ENCODE measurements around the gene CD33. TPM values are rescaled to one million over a fixed set of nuclear protein-coding genes. Genes with fewer than 3 reads are reported as not detected.

CD33 gene
- total RNA-seq, 3 donors from 2014 or later (not counting 1 experiment from before 2014, with no cell fraction given), result 2.3 to 6.5 (median 6.0) TPM

- 72% methylated on average over 6 of the region's 7 CpGs for WGBS (ENCODE audit: insufficient coverage)
- Histone ChIP-seq H3K4me3 (ENCODE audit: low read length) (no peak overlapping the region), H3K9me3 (ENCODE audit: control insufficient read depth, insufficient read depth, low read length) (no peaks in the 10 kb centered on the region), H3K27me3 (ENCODE audit: control insufficient read depth, insufficient read depth, low read length) (no peaks in the 10 kb centered on the region), H3K4me1 (ENCODE audit: control insufficient read depth, insufficient read depth, low read length) (peaks cover 22% of the 10 kb centered on the region), H3K27ac (ENCODE audit: low read length) (no peak overlapping the region), H3K36me3 (ENCODE audit: control insufficient read depth, insufficient read depth, low read length) (no peaks in the 10 kb centered on the region)
- Mint-ChIP-seq H3K4me3 (no peak overlapping the region), H3K27me3 (ENCODE audit: low read depth in 2 of 2) (no peaks in the 10 kb centered on the region), H3K4me1 (peaks cover 32 to 33% of the 10 kb centered on the region in 2 donors), H3K36me3 (no peaks in the 10 kb centered on the region), H3K27ac (no peak overlapping the region), H3K9me3 (no peaks in the 10 kb centered on the region)
- ATAC-seq, result no peak
- intact Hi-C loops (cut with micrococcal nuclease), result no loop called here
- no peak for DNase-seq
- TF ChIP-seq, protein P1, sequence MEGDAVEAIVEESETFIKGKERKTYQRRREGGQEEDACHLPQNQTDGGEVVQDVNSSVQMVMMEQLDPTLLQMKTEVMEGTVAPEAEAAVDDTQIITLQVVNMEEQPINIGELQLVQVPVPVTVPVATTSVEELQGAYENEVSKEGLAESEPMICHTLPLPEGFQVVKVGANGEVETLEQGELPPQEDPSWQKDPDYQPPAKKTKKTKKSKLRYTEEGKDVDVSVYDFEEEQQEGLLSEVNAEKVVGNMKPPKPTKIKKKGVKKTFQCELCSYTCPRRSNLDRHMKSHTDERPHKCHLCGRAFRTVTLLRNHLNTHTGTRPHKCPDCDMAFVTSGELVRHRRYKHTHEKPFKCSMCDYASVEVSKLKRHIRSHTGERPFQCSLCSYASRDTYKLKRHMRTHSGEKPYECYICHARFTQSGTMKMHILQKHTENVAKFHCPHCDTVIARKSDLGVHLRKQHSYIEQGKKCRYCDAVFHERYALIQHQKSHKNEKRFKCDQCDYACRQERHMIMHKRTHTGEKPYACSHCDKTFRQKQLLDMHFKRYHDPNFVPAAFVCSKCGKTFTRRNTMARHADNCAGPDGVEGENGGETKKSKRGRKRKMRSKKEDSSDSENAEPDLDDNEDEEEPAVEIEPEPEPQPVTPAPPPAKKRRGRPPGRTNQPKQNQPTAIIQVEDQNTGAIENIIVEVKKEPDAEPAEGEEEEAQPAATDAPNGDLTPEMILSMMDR (IDR thresholded peaks at IDR 0.05), result no peak
These were observed 23.2 kb downstream of the CD33 start for GRCh38 chr19:51247972-51248590.

DNA sequence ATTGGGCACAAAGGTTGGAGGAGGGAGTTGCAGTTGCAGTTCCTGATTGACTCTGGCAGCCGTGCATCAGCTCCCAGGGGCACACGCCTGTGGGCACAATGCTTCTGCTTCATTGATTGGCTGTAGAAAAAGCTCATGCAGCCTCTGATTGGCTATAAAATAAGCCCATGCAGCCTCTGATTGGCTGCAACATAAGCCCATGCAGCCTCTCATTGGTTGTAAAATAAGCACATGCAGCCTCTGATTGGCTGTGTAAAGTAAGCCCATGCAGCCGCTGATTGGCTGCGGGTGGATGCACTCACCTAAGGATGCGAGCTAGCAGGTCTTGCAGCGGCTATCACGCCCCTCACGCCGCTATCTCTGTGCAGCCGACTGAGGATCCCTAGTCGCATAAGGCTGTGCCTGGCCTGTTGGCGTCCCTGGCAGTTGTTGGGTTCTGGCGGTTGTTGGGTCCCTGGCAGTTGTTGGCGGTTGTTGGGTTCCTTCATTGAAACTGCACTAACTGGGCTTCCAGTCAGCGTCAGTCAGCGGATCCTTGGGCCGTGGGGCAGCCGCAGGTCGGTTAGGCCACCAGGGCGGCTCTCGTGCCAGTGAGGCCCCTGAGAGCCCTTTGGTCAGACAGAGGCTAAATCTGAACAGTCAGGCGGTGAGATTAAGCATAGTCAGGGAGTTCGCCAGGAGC, 26.0 kb downstream of the CD33 start, which contains the start of gene SIGLECL1:
SIGLECL1 (plus strand) TSS at position 295 of the 682 bp plus-strand sequence. CDS start 12,993 bp downstream, outside the sequence.
- H3K9me3 ChIP-seq (ENCODE audit: control insufficient read depth, insufficient read depth, low read length), result no peaks in the 10 kb centered on the region
- no peaks in the 10 kb centered on the region for H3K36me3 Mint-ChIP-seq
- no peaks in the 10 kb centered on the region for H3K27me3 Mint-ChIP-seq (ENCODE audit: low read depth in 2 of 2)
- 98% methylated on average over 23 of the region's 23 CpGs for WGBS (ENCODE audit: insufficient coverage)
- peaks cover 6% of the 10 kb centered on the region for H3K4me1 ChIP-seq (ENCODE audit: control insufficient read depth, insufficient read depth, low read length)
- ATAC-seq (no peak), DNase-seq (no peak)
- H3K27ac Mint-ChIP-seq, result no peak within 1 kb of the TSS
- intact Hi-C loops (cut with micrococcal nuclease), result no loop called here
- no peak within 1 kb of the TSS for H3K4me3 ChIP-seq (ENCODE audit: low read length)
- TF ChIP-seq, protein P1 (IDR thresholded peaks at IDR 0.05), result no peak
- H3K4me3 Mint-ChIP-seq, result no peak within 1 kb of the TSS
- H3K27me3 ChIP-seq (ENCODE audit: control insufficient read depth, insufficient read depth, low read length), result no peaks in the 10 kb centered on the region
- no peak within 1 kb of the TSS for H3K27ac ChIP-seq (ENCODE audit: low read length)
- peaks cover 13 to 21% of the 10 kb centered on the region in 2 donors for H3K4me1 Mint-ChIP-seq
- no peaks in the 10 kb centered on the region for H3K9me3 Mint-ChIP-seq
- H3K36me3 ChIP-seq (ENCODE audit: control insufficient read depth, insufficient read depth, low read length), result no peaks in the 10 kb centered on the region

DNA sequence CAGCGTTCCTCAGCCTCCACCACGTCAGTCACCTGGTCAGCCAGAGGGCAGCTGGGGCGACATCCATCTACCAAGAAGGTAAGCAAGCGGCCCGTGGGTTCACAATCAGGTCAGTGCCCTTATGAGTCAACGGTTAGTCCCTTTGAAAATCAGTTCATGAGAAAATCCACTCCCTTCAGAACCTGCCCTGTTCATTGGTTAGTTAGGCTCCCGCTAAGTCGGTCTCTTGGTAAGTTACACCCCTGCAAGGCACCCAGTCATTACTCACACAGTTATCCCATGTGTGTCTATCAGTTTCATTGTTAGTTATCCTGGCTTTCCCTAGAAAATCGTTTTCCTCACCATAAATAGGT, 26.6 kb downstream of the CD33 start:
- Mint-ChIP-seq H3K27me3 (ENCODE audit: low read depth in 2 of 2) (no peaks in the 10 kb centered on the region), H3K36me3 (no peaks in the 10 kb centered on the region), H3K4me1 (peaks cover 8 to 15% of the 10 kb centered on the region in 2 donors), H3K4me3 (no peak overlapping the region), H3K9me3 (no peaks in the 10 kb centered on the region), H3K27ac (no peak overlapping the region)
- Histone ChIP-seq H3K4me3 (ENCODE audit: low read length) (no peak overlapping the region), H3K27ac (ENCODE audit: low read length) (no peak overlapping the region), H3K27me3 (ENCODE audit: control insufficient read depth, insufficient read depth, low read length) (no peaks in the 10 kb centered on the region), H3K4me1 (ENCODE audit: control insufficient read depth, insufficient read depth, low read length) (peaks cover 1% of the 10 kb centered on the region), H3K36me3 (ENCODE audit: control insufficient read depth, insufficient read depth, low read length) (no peaks in the 10 kb centered on the region), H3K9me3 (ENCODE audit: control insufficient read depth, insufficient read depth, low read length) (no peaks in the 10 kb centered on the region)
- intact Hi-C loops (cut with micrococcal nuclease), result no loop called here
- DNase-seq (no peak), ATAC-seq (no peak)
- 82% methylated on average over 9 of the region's 9 CpGs for WGBS (ENCODE audit: insufficient coverage)
- TF ChIP-seq, protein P1 (IDR thresholded peaks at IDR 0.05), result no peak
